Fibroblast of lung (primary cell): ENCODE measurements around the gene POFUT2.

Experiments
- EZH2 ChIP-seq: IDR thresholded peaks from 2 replicates; pipeline ENCODE4 v1.5.1; 2012; ENCODE audit warnings: low read length, control low read depth, mild to moderate bottlenecking; ENCODE audit errors: missing control alignments
- TF ChIP-seq, protein P1 (sequence below), 2 donors: IDR thresholded peaks in 1 of 2; conservative IDR thresholded peaks in 1 of 2; 1 replicate in 1 of 2; 2 replicates in 1 of 2; pipeline ENCODE4 v1.5.1; 2011 to 2012; ENCODE audit warnings: low read length in 2 of 2, control low read depth in 1 of 2, inconsistent platforms in 1 of 2, low read depth in 1 of 2, mild to moderate bottlenecking in 1 of 2

- TF ChIP-seq, protein P1, sequence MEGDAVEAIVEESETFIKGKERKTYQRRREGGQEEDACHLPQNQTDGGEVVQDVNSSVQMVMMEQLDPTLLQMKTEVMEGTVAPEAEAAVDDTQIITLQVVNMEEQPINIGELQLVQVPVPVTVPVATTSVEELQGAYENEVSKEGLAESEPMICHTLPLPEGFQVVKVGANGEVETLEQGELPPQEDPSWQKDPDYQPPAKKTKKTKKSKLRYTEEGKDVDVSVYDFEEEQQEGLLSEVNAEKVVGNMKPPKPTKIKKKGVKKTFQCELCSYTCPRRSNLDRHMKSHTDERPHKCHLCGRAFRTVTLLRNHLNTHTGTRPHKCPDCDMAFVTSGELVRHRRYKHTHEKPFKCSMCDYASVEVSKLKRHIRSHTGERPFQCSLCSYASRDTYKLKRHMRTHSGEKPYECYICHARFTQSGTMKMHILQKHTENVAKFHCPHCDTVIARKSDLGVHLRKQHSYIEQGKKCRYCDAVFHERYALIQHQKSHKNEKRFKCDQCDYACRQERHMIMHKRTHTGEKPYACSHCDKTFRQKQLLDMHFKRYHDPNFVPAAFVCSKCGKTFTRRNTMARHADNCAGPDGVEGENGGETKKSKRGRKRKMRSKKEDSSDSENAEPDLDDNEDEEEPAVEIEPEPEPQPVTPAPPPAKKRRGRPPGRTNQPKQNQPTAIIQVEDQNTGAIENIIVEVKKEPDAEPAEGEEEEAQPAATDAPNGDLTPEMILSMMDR (conservative IDR thresholded peaks at IDR 0.05 in 1 of 2, IDR thresholded peaks at IDR 0.05 in 1 of 2; ENCODE audit: low read depth in 1 of 2, low read length in 2 of 2) = no peak
- no peak for TF ChIP-seq EZH2
Observed at GRCh38 chr21:45241357-45241756, 46.3 kb downstream of the POFUT2 start.
